HG03095 (cell line): ENCODE results near the gene ASIC2.
"Not testable (repeated sequence)": the region's sequence is repeated elsewhere in the genome, so short reads cannot be mapped to it uniquely, and the experiment has no call there.

Experiments used
- ATAC-seq: cut with Tn5 transposase; IDR thresholded peaks from one replicate; pipeline ENCODE4 v1.9.1; 2021; ENCODE audit warnings: moderate library complexity; ENCODE audit not compliant: unreplicated experiment

Gene ASIC2

GRCh38 chr17:32993977-32994376, 299.1 kb downstream of the ASIC2 start:
- ATAC-seq, result no peak

- ATAC-seq, result no peak
Measured at GRCh38 chr17:32992321-32993033, 300.6 kb downstream of the ASIC2 start.

- ATAC-seq, result no peak
Measured at GRCh38 chr17:32988481-32989101, 304.5 kb downstream of the ASIC2 start.

- ATAC-seq, result not testable (repeated sequence)
Measured at GRCh38 chr17:32987868-32988267, 305.2 kb downstream of the ASIC2 start.

- ATAC-seq, result not testable (repeated sequence)
Measured at GRCh38 chr17:32987453-32987805, 305.7 kb downstream of the ASIC2 start.

- no peak for ATAC-seq
Measured at GRCh38 chr17:32985050-32985756, 307.9 kb downstream of the ASIC2 start.

- ATAC-seq, result not testable (repeated sequence)
Measured at GRCh38 chr17:32981611-32982010, 311.5 kb downstream of the ASIC2 start.

- no peak for ATAC-seq
Measured at GRCh38 chr17:32980230-32980629, 312.9 kb downstream of the ASIC2 start.

- ATAC-seq, result no peak
Measured at GRCh38 chr17:32976605-32977004, 316.5 kb downstream of the ASIC2 start.

GRCh38 chr17:32976131-32976530, 317.0 kb downstream of the ASIC2 start:
- no peak for ATAC-seq

- ATAC-seq, result no peak
Measured at GRCh38 chr17:32971171-32971570, 321.9 kb downstream of the ASIC2 start.

GRCh38 chr17:32970281-32970680, 322.8 kb downstream of the ASIC2 start:
- no peak for ATAC-seq

GRCh38 chr17:32969231-32969630, 323.9 kb downstream of the ASIC2 start:
- ATAC-seq, result not testable (repeated sequence)

- ATAC-seq, result no peak
Measured at GRCh38 chr17:32964541-32964940, 328.6 kb downstream of the ASIC2 start.
